ENCODE data around the gene MTUS2.

MTUS2 gene

GRCh38 chr13:29503041-29503837, 683.1 kb downstream of the MTUS2 start:
- no peaks in the 10 kb centered on the region for H3F3A ChIP-seq (ENCODE audit: insufficient read depth, low read length)
- no peak overlapping the region for H3K4me3 ChIP-seq (ENCODE audit: low read length)
- H3K9ac ChIP-seq (ENCODE audit: low read length): no peak overlapping the region
- no peaks in the 10 kb centered on the region for H3K9me3 ChIP-seq (replicated peaks; ENCODE audit: insufficient read depth, low read length)
- no peaks in the 10 kb centered on the region for H3K9me2 ChIP-seq (replicated peaks; ENCODE audit: insufficient read depth, low read length)
- H3K36me3 ChIP-seq (replicated peaks; ENCODE audit: insufficient read depth, low read length): no peaks in the 10 kb centered on the region
- TF ChIP-seq EZH2 (optimal IDR thresholded peaks at IDR 0.05; ENCODE audit: low read depth, low read length) (no peak), EZH2phosphoT487 (IDR thresholded peaks at IDR 0.05; ENCODE audit: low read length) (no peak), CTCF (IDR thresholded peaks at IDR 0.05; ENCODE audit: low read length) (no peak)
- no peaks in the 10 kb centered on the region for H3K4me1 ChIP-seq (ENCODE audit: low read length)
- H2AFZ ChIP-seq (ENCODE audit: low read length): no peak overlapping the region
- H3K27me3 ChIP-seq (replicated peaks; ENCODE audit: insufficient read depth, low read length): no peaks in the 10 kb centered on the region
- no peak overlapping the region for H3K27ac ChIP-seq (ENCODE audit: low read length)
- no peaks in the 10 kb centered on the region for H4K20me1 ChIP-seq (ENCODE audit: insufficient read depth, low read length)
- DNase-seq: no peak
- H3K4me2 ChIP-seq (ENCODE audit: low read depth, low read length): no peak overlapping the region
- no peaks in the 10 kb centered on the region for H3K79me2 ChIP-seq (ENCODE audit: low read length)

- Histone ChIP-seq H3K9ac (ENCODE audit: low read length) (no peak overlapping the region), H3K4me1 (ENCODE audit: low read length) (no peaks in the 10 kb centered on the region), H3K27me3 (replicated peaks; ENCODE audit: insufficient read depth, low read length) (no peaks in the 10 kb centered on the region), H3K36me3 (replicated peaks; ENCODE audit: insufficient read depth, low read length) (no peaks in the 10 kb centered on the region), H3K79me2 (ENCODE audit: low read length) (no peaks in the 10 kb centered on the region), H3K9me2 (replicated peaks; ENCODE audit: insufficient read depth, low read length) (no peaks in the 10 kb centered on the region), H4K20me1 (ENCODE audit: insufficient read depth, low read length) (no peaks in the 10 kb centered on the region), H3K4me3 (ENCODE audit: low read length) (no peak overlapping the region), H3K9me3 (replicated peaks; ENCODE audit: insufficient read depth, low read length) (no peaks in the 10 kb centered on the region), H2AFZ (ENCODE audit: low read length) (no peak overlapping the region), H3F3A (ENCODE audit: insufficient read depth, low read length) (no peaks in the 10 kb centered on the region), H3K27ac (ENCODE audit: low read length) (no peak overlapping the region), H3K4me2 (ENCODE audit: low read depth, low read length) (no peak overlapping the region)
- DNase-seq: no peak
- TF ChIP-seq EZH2phosphoT487 (IDR thresholded peaks at IDR 0.05; ENCODE audit: low read length) (no peak), EZH2 (optimal IDR thresholded peaks at IDR 0.05; ENCODE audit: low read depth, low read length) (no peak), CTCF (IDR thresholded peaks at IDR 0.05; ENCODE audit: low read length) (no peak)
Observed at GRCh38 chr13:29504691-29505090, 684.6 kb downstream of the MTUS2 start.

GRCh38 chr13:29505511-29505910, 685.4 kb downstream of the MTUS2 start:
- no peaks in the 10 kb centered on the region for H4K20me1 ChIP-seq (ENCODE audit: insufficient read depth, low read length)
- TF ChIP-seq CTCF (IDR thresholded peaks at IDR 0.05; ENCODE audit: low read length) (no peak), EZH2 (optimal IDR thresholded peaks at IDR 0.05; ENCODE audit: low read depth, low read length) (no peak), EZH2phosphoT487 (IDR thresholded peaks at IDR 0.05; ENCODE audit: low read length) (no peak)
- no peak overlapping the region for H3K9ac ChIP-seq (ENCODE audit: low read length)
- no peak overlapping the region for H3K27ac ChIP-seq (ENCODE audit: low read length)
- H3K9me3 ChIP-seq (replicated peaks; ENCODE audit: insufficient read depth, low read length): no peaks in the 10 kb centered on the region
- H3K79me2 ChIP-seq (ENCODE audit: low read length): no peaks in the 10 kb centered on the region
- no peaks in the 10 kb centered on the region for H3K4me1 ChIP-seq (ENCODE audit: low read length)
- DNase-seq: no peak
- no peaks in the 10 kb centered on the region for H3K27me3 ChIP-seq (replicated peaks; ENCODE audit: insufficient read depth, low read length)
- H3K36me3 ChIP-seq (replicated peaks; ENCODE audit: insufficient read depth, low read length): no peaks in the 10 kb centered on the region
- no peaks in the 10 kb centered on the region for H3K9me2 ChIP-seq (replicated peaks; ENCODE audit: insufficient read depth, low read length)
- no peaks in the 10 kb centered on the region for H3F3A ChIP-seq (ENCODE audit: insufficient read depth, low read length)
- no peak overlapping the region for H3K4me3 ChIP-seq (ENCODE audit: low read length)
- no peak overlapping the region for H3K4me2 ChIP-seq (ENCODE audit: low read depth, low read length)
- H2AFZ ChIP-seq (ENCODE audit: low read length): no peak overlapping the region

Data from MM.1S (cell line).